Dendritic cell treated with granulocyte-macrophage colony-stimulating factor and Interleukin-4, amounts not matched to agents 40 ng/mL and 50 ng/mL, for 4 days (primary cell): Measurements from ENCODE around the gene HLX.

Source experiments
- H3K27ac Mint-ChIP-seq: one replicate; pipeline ENCODE4 v1.8.0; 2022; ENCODE audit warnings: mild to moderate bottlenecking, mixed read lengths
- H3K27me3 Mint-ChIP-seq: one replicate; pipeline ENCODE4 v1.8.0; 2022; ENCODE audit warnings: mild to moderate bottlenecking, mixed read lengths
- H3K36me3 Mint-ChIP-seq: one replicate; pipeline ENCODE4 v1.8.0; 2022; ENCODE audit warnings: low read depth, mixed read lengths
- H3K4me1 Mint-ChIP-seq: one replicate; pipeline ENCODE4 v1.8.0; 2022; ENCODE audit warnings: low read depth, mixed read lengths
- H3K4me3 Mint-ChIP-seq: one replicate; pipeline ENCODE4 v1.8.0; 2022; ENCODE audit warnings: mild to moderate bottlenecking, moderate library complexity, mixed read lengths
- H3K9me3 Mint-ChIP-seq: one replicate; pipeline ENCODE4 v1.8.0; 2022; ENCODE audit warnings: mixed read lengths
- intact Hi-C: fragments of 100-400 bp; cut with micrococcal nuclease; formaldehyde crosslinking; loops from one replicate; pipeline ENCODE4 v1.15.0; 2022

Gene HLX

DNA sequence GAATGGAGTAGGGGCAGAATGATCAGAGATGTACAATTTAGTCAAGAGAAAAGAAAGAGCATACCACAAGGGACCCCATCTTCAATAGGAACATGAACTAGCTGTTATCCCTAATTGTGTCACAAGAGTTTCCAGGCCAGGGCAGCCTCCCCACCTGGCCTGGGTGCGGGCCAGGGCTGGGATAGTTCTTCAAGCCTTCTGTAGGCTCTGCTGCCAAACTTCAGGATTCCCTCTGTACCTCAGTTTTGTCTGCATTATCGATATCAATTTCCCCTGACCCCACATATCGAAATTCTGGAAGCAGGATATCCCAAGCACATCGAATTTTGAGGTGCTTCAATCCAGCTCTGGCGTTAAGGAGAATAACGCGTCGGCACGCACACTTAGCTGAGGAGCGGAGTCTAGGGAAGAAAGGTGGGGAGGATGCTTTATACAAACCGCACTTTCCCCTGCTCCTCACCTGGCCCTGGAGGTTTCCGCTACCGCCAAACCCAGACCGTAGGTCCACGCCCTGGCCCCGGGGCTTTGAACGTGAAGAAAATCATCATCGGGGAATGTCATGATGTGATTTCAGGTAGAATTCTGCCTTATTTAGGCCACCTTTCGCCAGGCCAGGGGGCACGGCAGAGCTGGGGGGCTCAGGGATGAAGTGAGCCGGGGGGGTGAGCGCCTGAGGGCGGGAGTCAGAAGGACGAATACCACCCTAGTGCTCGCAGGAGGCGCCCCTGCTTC lies 7.4 kb downstream of the HLX start:
- Mint-ChIP-seq H3K4me1 (peaks cover 86% of the 10 kb centered on the region), H3K36me3 (peaks cover 53% of the 10 kb centered on the region), H3K27me3 (peaks cover 64% of the 10 kb centered on the region), H3K27ac (no peak overlapping the region), H3K4me3 (no peak overlapping the region), H3K9me3 (no peaks in the 10 kb centered on the region)
- intact Hi-C loops: no loop called here

DNA sequence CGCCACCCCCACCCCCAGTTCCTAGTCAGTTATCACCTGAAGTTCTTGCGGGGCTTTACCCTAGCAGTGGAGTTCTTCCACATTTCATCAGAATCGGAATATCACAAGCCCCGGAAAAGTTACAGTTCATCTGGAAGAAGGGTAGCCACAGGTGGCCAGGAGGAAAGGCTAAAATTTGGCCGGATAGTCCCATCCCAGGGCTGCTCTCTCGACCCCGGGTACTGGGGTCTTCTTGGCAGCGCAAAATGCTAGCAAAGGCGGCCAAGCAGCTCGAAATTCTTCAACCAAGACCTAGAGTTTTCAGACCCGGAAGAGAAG lies 7.9 kb downstream of the HLX start:
- intact Hi-C loops: no loop called here
- Mint-ChIP-seq H3K27ac (peak overlapping the region; percentile 69), H3K4me3 (peak overlapping the region; percentile 44), H3K9me3 (no peaks in the 10 kb centered on the region), H3K36me3 (peaks cover 47% of the 10 kb centered on the region), H3K4me1 (peaks cover 85% of the 10 kb centered on the region), H3K27me3 (peaks cover 69% of the 10 kb centered on the region)

DNA sequence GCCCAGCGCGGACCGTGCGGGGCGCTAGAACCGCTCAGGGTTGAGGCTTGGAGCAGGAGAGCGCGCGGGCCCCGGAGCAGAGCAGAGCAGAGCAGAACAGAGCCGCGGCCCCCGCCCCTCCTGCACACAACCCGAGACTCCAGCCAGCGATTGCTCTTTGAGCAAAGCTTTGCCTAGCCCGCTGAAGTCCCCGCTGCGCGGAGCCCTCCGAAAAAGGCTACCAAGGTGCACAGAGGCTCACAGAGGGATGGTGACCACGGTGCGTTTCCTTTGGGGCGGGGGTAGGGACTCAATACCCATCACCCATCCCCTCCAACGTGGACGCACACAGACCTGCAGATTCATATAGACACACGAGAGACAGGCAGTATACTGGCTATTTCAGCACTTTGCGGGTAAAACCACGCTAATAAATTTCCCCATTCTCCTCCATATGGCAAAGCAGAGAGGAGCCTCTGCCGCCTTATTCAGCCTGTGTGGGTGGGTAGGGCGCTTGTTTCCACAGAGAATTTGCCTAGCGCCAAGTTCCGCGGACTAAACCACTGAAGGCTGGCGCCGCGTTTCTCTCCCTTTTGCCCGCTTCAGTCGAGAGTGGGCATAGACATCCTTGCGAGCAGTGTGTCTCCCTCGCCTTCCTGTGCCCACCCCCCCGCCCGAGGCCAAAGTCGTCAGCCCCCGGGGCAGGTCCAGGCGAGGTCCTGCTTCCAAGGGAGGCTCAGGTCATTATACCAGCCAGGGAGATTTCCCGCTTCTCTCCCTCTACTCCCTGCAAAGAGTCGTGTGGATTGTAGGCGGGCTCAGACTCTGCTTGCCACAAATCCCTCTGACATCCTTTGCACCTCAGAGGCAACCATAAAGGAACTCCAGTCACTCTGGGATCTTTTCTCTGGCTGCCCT lies 8.5 kb downstream of the HLX start:
- Mint-ChIP-seq H3K27me3 (peaks cover 75% of the 10 kb centered on the region), H3K4me1 (peaks cover 85% of the 10 kb centered on the region), H3K4me3 (peak overlapping the region; percentile 44), H3K27ac (peak overlapping the region; percentile 69), H3K36me3 (peaks cover 41% of the 10 kb centered on the region), H3K9me3 (no peaks in the 10 kb centered on the region)
- intact Hi-C loops: no loop called here

DNA sequence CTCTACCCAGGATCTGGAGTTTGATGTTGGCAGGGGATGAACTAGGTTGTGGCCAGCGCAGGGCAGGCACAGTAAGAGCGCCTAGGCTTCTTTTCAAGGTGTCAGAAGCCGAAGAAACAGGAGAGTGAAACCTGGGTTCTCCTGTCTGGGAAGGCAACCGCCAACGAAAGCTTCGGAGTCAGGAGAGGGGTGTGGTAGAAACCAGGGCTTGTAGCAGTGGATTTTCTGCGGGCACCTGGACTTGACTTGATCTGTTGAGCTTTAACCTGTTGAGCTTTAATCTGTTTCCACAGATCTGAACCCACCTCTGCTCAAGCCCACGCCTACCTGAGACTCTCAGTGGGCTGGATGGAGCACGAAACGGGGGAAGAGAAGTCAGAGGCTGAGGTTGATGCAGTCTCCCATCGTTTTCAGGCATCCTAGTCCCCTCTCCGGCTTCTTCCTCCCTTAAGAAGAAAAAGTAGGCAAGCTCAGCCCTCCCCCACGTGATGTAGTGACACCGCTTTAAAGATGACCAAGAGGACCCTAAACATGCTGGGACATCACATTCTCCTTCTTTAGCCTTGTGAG lies 9.3 kb downstream of the HLX start:
- intact Hi-C loops: no loop called here
- peak overlapping the region; percentile 69 for H3K27ac Mint-ChIP-seq

DNA sequence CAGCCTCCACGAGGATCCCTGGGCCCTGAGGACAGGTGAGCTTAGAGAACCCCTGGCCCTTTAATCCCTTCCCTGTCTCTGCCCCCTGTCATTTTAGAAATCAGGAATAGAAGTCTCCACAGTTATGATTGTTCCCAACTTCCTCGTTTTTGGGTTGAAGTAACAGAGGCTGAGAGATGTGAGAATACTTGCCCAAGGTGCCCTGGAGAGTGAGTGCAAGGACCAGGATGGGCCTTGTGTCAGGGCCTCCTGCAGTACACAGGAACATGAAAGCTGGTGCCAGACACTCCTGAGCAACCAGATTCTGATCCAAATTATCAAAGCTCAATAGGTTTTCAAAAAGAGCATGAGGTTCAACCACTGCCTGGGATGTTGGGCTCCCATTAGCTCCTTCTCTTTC lies 10.1 kb downstream of the HLX start:
- H3K9me3 Mint-ChIP-seq: no peaks in the 10 kb centered on the region
- peaks cover 83% of the 10 kb centered on the region for H3K4me1 Mint-ChIP-seq
- intact Hi-C loops: no loop called here
- peaks cover 26% of the 10 kb centered on the region for H3K36me3 Mint-ChIP-seq
- H3K4me3 Mint-ChIP-seq: no peak overlapping the region
- no peak overlapping the region for H3K27ac Mint-ChIP-seq
- peaks cover 80% of the 10 kb centered on the region for H3K27me3 Mint-ChIP-seq

More for the DNA sequence above, 9.3 kb downstream of the HLX start:
- peaks cover 34% of the 10 kb centered on the region for H3K36me3 Mint-ChIP-seq
- H3K4me1 Mint-ChIP-seq: peaks cover 85% of the 10 kb centered on the region
- H3K9me3 Mint-ChIP-seq: no peaks in the 10 kb centered on the region
- H3K4me3 Mint-ChIP-seq: no peak overlapping the region
- H3K27me3 Mint-ChIP-seq: peaks cover 80% of the 10 kb centered on the region

DNA sequence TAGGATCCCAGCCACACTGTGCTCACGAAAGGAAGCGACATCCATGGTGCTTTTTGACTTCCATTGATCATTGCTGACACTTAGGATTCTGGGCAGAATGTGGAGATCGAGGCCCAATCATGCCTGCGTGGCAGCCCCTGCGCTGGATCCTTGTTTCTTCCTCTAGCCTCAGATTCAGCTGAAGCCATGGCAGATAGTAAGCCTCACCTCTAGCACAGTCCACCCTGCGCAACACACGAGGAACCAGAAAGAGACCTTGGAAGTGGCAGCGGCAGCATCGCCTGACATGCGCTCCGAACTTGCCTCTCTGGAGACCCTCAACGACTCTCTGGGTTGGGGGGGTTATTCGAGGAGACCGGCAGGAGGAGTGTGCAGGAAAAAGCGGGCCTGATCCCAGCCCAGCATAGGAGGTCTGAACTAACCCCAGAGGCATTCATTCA lies 10.6 kb downstream of the HLX start:
- no peak overlapping the region for H3K27ac Mint-ChIP-seq
- H3K27me3 Mint-ChIP-seq: peaks cover 82% of the 10 kb centered on the region
- intact Hi-C loops: no loop called here
- H3K4me1 Mint-ChIP-seq: peaks cover 78% of the 10 kb centered on the region
- H3K36me3 Mint-ChIP-seq: peaks cover 20% of the 10 kb centered on the region
- H3K9me3 Mint-ChIP-seq: no peaks in the 10 kb centered on the region
- H3K4me3 Mint-ChIP-seq: no peak overlapping the region

DNA sequence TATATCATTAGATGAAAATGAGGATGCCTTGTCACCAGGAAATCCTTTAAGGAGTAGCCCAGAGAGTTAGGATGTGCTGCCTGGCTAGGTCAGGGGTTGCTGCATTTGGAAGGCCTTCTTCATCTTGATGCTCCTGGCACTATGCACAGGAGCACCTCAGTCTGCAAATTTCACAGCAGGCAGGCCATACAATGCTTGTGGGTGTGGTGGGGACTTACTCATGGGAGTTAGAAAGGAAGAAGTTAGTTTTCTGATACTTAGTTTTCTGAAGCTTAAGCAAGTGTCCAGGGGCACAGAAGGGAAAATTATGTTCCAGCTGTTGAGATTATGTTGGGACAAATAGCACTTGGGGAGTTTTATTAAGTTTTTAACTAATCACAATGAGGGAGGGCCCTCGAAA lies 11.4 kb downstream of the HLX start:
- H3K4me1 Mint-ChIP-seq: peaks cover 71% of the 10 kb centered on the region
- H3K27me3 Mint-ChIP-seq: peaks cover 84% of the 10 kb centered on the region
- no peak overlapping the region for H3K4me3 Mint-ChIP-seq
- intact Hi-C loops: no loop called here
- H3K27ac Mint-ChIP-seq: no peak overlapping the region
- peaks cover 13% of the 10 kb centered on the region for H3K36me3 Mint-ChIP-seq
- no peaks in the 10 kb centered on the region for H3K9me3 Mint-ChIP-seq

DNA sequence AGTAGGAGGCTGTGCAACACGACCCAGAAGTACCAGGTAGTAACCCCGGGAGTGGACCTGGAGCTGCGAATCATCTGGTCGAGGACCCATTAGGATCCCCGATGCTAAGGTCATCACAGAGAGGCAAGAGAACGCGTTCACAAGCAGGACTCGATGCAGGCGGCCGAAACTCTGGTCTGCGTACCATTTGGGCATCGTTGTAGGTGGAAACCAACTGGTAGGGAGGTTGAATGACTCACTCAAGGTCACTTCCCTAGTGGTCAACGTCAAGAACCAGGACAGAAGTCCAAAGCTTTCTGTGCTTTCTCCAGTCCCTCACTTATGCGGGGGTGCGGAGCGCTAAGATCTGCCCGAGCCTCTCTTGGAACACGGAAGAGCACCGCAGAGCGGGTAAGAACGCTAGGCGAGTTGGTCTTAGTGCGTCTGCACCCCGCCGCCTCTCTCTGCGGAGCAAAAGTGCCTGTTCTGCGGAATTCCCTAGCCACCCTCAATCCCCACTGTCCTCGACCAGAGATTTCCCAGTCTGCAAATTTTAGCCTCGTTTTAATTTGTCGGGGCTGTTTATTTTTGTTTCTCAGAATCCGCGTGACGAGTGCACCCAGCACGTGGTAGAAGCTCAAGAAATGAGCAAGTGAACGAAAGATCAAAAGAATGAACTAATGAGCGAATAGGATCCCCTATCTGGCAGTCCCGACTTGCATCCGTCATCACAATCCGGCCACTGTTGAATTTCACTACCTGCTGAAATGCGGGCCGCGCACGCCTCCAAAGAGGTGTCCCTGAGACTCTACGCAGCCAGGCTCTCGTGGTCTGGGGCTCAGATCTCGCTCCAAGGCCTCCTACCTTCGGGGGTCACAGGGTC lies 12.2 kb downstream of the HLX start:
- Mint-ChIP-seq H3K4me1 (peaks cover 62% of the 10 kb centered on the region), H3K27ac (peak overlapping the region; percentile 61), H3K9me3 (no peaks in the 10 kb centered on the region), H3K27me3 (peaks cover 84% of the 10 kb centered on the region), H3K4me3 (peak overlapping the region; percentile 35), H3K36me3 (peaks cover 5% of the 10 kb centered on the region)
- intact Hi-C loops: no loop called here

DNA sequence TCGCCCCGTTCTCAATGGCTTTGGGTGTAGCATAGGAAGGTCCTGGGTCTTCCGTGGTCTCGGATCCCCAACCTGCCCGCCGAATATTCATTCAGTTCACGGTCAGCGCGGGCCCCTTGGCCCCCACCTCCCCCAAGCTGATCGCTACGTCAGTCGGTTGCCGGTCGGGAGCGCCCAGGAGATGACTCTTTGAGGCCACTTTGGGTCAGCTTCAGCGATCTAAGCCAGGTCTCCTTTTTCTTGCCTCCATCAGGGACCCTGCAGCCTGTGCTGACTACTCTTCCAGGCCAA lies 12.8 kb downstream of the HLX start:
- Mint-ChIP-seq H3K27me3 (peaks cover 89% of the 10 kb centered on the region), H3K9me3 (no peaks in the 10 kb centered on the region), H3K4me1 (peaks cover 56% of the 10 kb centered on the region), H3K4me3 (no peak overlapping the region), H3K27ac (peak overlapping the region; percentile 61), H3K36me3 (no peaks in the 10 kb centered on the region)
- intact Hi-C loops: no loop called here

DNA sequence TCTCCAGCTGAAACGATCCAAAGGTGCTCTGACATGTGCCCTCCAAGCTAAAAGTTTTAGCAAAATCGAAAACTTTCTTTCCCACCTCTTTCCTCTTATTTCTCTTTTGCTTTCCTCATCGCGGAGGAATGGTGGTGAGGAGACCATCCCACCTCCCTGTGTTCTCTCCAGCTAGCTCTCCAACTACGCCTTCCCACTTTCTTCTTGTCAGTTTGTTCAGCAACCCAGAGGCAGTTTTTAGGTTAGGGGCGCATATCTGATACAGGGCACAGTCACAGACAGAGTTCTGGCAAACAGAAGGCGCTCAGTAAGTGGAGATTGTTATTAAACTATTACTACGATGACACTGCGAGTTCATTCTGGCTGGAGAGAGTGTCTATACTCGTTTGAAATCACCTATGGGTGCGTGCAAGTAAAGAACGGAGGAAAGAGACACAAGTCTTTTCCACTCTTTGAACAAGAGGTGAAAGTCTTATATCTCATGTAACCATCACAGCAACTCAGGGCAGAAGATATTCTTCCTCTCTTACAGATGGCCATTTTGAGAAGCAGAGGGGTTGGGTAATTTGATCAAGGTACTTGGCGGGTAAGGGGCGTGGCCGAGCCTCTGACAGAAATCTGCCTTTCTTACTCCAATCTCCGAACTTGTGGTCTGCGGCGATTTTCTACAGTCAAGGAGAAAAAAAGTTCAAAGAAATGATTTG lies 13.9 kb downstream of the HLX start:
- Mint-ChIP-seq H3K4me3 (peak overlapping the region; percentile 49), H3K27ac (no peak overlapping the region)

DNA sequence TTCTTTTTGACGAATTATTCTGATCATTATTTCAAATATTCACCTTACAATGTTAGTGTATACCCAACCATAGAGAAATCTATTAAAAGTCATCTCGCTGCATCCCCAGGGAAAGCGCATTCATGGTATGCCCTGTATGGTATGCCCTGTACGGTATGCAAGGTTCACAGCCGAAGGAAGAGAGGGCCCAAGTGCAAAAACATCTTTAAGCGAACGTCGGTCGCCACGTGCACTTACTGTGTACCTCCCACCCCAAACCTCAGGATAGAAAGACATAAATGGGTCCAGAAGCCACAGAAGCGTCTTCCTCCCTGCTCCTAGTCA lies 14.4 kb downstream of the HLX start:
- intact Hi-C loops: no loop called here
- Mint-ChIP-seq H3K27me3 (peaks cover 89% of the 10 kb centered on the region), H3K36me3 (no peaks in the 10 kb centered on the region)

More for the DNA sequence above, 13.9 kb downstream of the HLX start:
- H3K9me3 Mint-ChIP-seq: no peaks in the 10 kb centered on the region
- intact Hi-C loops: no loop called here
- H3K4me1 Mint-ChIP-seq: peaks cover 45% of the 10 kb centered on the region
- H3K27me3 Mint-ChIP-seq: peaks cover 91% of the 10 kb centered on the region
- H3K36me3 Mint-ChIP-seq: no peaks in the 10 kb centered on the region

DNA sequence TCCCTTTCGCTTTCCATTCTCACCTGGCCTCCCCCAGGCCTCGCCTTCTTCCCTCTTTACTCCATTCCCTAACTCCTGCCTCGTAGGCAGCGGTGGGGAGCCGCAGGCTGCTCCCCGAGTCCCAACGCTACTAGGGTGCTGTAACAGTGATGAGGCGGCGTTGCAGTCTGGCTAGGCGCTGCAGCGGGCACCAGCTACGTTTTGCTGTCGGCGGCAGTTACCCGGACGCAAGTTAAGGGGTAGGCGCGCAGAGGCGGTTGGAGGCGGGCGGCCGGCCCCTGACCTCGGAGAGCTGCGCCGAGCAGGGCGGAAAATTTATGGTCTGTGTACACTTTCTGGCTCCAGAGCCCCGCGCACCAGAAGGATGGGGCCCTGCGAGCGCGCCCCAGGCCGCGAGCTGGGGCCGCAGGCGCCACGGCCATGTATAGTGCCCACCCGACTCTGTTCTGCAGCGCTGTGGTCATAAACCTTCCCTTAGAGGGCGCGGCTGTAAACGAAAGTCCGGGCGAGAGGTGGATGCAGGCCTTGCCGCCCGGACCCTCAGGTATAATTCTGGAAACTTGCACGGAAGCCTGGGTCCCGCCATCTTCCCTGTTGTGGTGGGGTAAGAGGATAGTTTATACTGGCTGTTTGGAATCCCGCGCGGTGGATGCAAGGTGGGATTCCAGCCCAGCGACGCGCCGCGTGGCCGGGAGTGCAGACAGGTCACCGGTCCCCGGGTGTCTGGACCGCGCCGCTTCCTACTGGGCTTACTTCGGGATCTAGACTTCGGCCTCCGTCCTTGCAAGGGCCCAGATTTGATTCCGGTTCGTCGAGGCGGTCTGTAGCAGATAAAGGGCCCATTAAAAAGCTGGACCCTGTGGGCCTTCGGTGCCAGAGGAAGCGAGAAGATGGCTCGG lies 15.0 kb downstream of the HLX start:
- intact Hi-C loops: no loop called here
- H3K9me3 Mint-ChIP-seq: no peaks in the 10 kb centered on the region
- H3K27ac Mint-ChIP-seq: no peak overlapping the region
- H3K4me3 Mint-ChIP-seq: peak overlapping the region; percentile 64
- peaks cover 87% of the 10 kb centered on the region for H3K27me3 Mint-ChIP-seq
- H3K36me3 Mint-ChIP-seq: no peaks in the 10 kb centered on the region
- H3K4me1 Mint-ChIP-seq: peaks cover 37% of the 10 kb centered on the region

More for the DNA sequence above, 14.4 kb downstream of the HLX start:
- Mint-ChIP-seq H3K9me3 (no peaks in the 10 kb centered on the region), H3K4me1 (peaks cover 40% of the 10 kb centered on the region), H3K27ac (no peak overlapping the region), H3K4me3 (peak overlapping the region; percentile 64)

DNA sequence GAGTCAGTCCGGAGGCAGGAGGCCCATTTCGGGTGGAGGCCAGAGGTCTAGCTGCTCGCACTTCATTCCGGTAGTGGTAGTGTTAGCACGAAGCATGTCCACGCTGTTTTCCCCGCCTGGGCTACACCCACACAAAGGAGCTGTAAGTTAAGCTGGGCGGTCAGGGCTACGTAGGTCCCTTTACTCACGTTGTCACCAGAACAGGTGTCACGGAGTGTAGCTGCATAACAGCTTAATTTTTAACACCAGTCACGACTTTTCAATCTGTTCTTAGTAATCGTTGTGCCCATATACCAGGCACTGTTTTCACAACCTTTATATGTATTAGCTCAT lies 15.6 kb downstream of the HLX start:
- no peak overlapping the region for H3K27ac Mint-ChIP-seq
- H3K27me3 Mint-ChIP-seq: peaks cover 87% of the 10 kb centered on the region
- intact Hi-C loops: no loop called here
- no peak overlapping the region for H3K4me3 Mint-ChIP-seq
- no peaks in the 10 kb centered on the region for H3K9me3 Mint-ChIP-seq
- peaks cover 37% of the 10 kb centered on the region for H3K4me1 Mint-ChIP-seq
- H3K36me3 Mint-ChIP-seq: no peaks in the 10 kb centered on the region
